IMR-90 (cell line): ENCODE measurements around the gene ANKMY1. TPM values are rescaled to one million over a fixed set of nuclear protein-coding genes. Genes with fewer than 3 reads are reported as not detected.

Source experiments
- ATAC-seq: fragments of 200-7000 bp; cut with Tn5 transposase; 2 replicates; pipeline ENCODE4 v1.9.1; 2020; ENCODE audit warnings: low read depth, mild to moderate bottlenecking, moderate library complexity
- BruUV-seq: library from RNA; stranded (reverse); fragments of 400-500 nt; replicated peaks from 2 replicates; lab custom pipeline; 2021; lab: Mats Ljungman, UMichigan
- CTCF ChIA-PET: fragments of 300-600 bp; formaldehyde crosslinking; extraction: SDS; loops from one replicate; lab custom pipeline; 2021; ENCODE audit warnings: antibody characterized with exemption; lab: Yijun Ruan, JAX
- POLR2A ChIA-PET: fragments of 300-600 bp; sonication (Branson Sonifier 250); formaldehyde crosslinking; loops from one replicate; lab custom pipeline; 2022; ENCODE audit warnings: antibody characterized with exemption; ENCODE audit not compliant: unreplicated experiment; lab: Charles Lee
- DNase-seq: peaks from one replicate; pipeline ENCODE4 v3.0.0; 2013
- H2AFZ ChIP-seq: replicated peaks from 2 replicates; pipeline ENCODE3; 2013; ENCODE audit warnings: low read length, mild to moderate bottlenecking; ENCODE audit not compliant: poor library complexity
- H2AK5ac ChIP-seq: 2 replicates; pipeline ENCODE4 v1.6.1; 2013; ENCODE audit warnings: low read depth, low read length, inconsistent platforms
- H2AK9ac ChIP-seq: replicated peaks from 2 replicates; pipeline ENCODE3; 2013; ENCODE audit warnings: mild to moderate bottlenecking, low read depth, low read length, moderate library complexity; ENCODE audit not compliant: poor library complexity
- H2BK120ac ChIP-seq: 2 replicates; pipeline ENCODE4 v1.6.1; 2013; ENCODE audit warnings: low read depth, low read length, inconsistent platforms
- H2BK15ac ChIP-seq: 3 replicates; pipeline ENCODE4 v1.6.1; 2013; ENCODE audit warnings: low read depth, low read length, inconsistent platforms
- H2BK20ac ChIP-seq: 2 replicates; pipeline ENCODE4 v1.6.1; 2013; ENCODE audit warnings: low read depth, mild to moderate bottlenecking, inconsistent platforms, low read length, moderate library complexity
- H2BK5ac ChIP-seq: 2 replicates; pipeline ENCODE4 v1.6.1; 2013; ENCODE audit warnings: mild to moderate bottlenecking, low read depth, low read length, inconsistent platforms; ENCODE audit not compliant: poor library complexity, severe bottlenecking
- H3K14ac ChIP-seq: replicated peaks from 2 replicates; pipeline ENCODE4 v1.6.1; 2013; ENCODE audit warnings: low read depth, low read length, inconsistent platforms
- H3K18ac ChIP-seq: 2 replicates; pipeline ENCODE4 v1.6.1; 2013; ENCODE audit warnings: low read depth, low read length, control low read depth
- H3K23ac ChIP-seq: 2 replicates; pipeline ENCODE4 v1.6.1; 2013; ENCODE audit warnings: low read depth, low read length, inconsistent platforms
- H3K27ac ChIP-seq: 2 replicates; pipeline ENCODE4 v1.5.1; 2013; ENCODE audit warnings: mild to moderate bottlenecking, control low read depth, low read length; ENCODE audit not compliant: insufficient read depth
- H3K27me3 ChIP-seq: 2 replicates; pipeline ENCODE4 v1.6.1; 2013; ENCODE audit warnings: low read length; ENCODE audit not compliant: control insufficient read depth, insufficient read depth
- H3K36me3 ChIP-seq: 2 replicates; pipeline ENCODE4 v1.6.1; 2013; ENCODE audit warnings: low read length, mixed read lengths; ENCODE audit not compliant: control insufficient read depth, insufficient read depth
- H3K4ac ChIP-seq: 2 replicates; pipeline ENCODE4 v1.6.1; 2013; ENCODE audit warnings: low read depth, low read length, inconsistent platforms
- H3K4me1 ChIP-seq: 2 replicates; pipeline ENCODE4 v1.6.1; 2013; ENCODE audit warnings: low read length, mixed read lengths; ENCODE audit not compliant: control insufficient read depth, insufficient read depth
- H3K4me2 ChIP-seq: 2 replicates; pipeline ENCODE4 v1.6.1; 2013; ENCODE audit warnings: low read depth, mild to moderate bottlenecking, control low read depth, low read length, moderate library complexity
- H3K4me3 ChIP-seq: 2 replicates; pipeline ENCODE4 v1.5.1; 2013; ENCODE audit warnings: low read depth, mild to moderate bottlenecking, control low read depth, low read length, moderate library complexity; ENCODE audit not compliant: insufficient read depth
- H3K56ac ChIP-seq: 2 replicates; pipeline ENCODE4 v1.6.1; 2013; ENCODE audit warnings: low read length, inconsistent platforms; ENCODE audit not compliant: insufficient read depth; ENCODE audit errors: extremely low read depth
- H3K79me1 ChIP-seq, 2 experiments: 2 replicates each; pipeline ENCODE4 v1.6.1; 2013; ENCODE audit warnings: low read length in 2 of 2, inconsistent platforms in 1 of 2, low read depth in 1 of 2
- H3K9ac ChIP-seq: 2 replicates; pipeline ENCODE4 v1.6.1; 2013; ENCODE audit warnings: low read depth, low read length, control low read depth
- H3K9me1 ChIP-seq: 2 replicates; pipeline ENCODE4 v1.6.1; 2013; ENCODE audit warnings: low read length, inconsistent platforms; ENCODE audit not compliant: insufficient read depth
- H3K9me3 ChIP-seq: 2 replicates; pipeline ENCODE4 v1.6.1; 2013; ENCODE audit warnings: low read length; ENCODE audit not compliant: control insufficient read depth, insufficient read depth
- H4K20me1 ChIP-seq: 2 replicates; pipeline ENCODE4 v1.6.1; 2013; ENCODE audit warnings: low read length, inconsistent platforms; ENCODE audit not compliant: insufficient read depth
- H4K5ac ChIP-seq: 2 replicates; pipeline ENCODE4 v1.6.1; 2013; ENCODE audit warnings: mild to moderate bottlenecking, low read depth, low read length, control low read depth
- H4K8ac ChIP-seq, 2 experiments: 2 replicates each; pipeline ENCODE4 v1.6.1; 2013; ENCODE audit warnings: low read depth in 2 of 2, low read length in 2 of 2, control low read depth in 1 of 2, inconsistent platforms in 1 of 2
- H4K91ac ChIP-seq: 2 replicates; pipeline ENCODE4 v1.6.1; 2013; ENCODE audit warnings: low read depth, low read length, inconsistent platforms; ENCODE audit not compliant: insufficient read depth
- BHLHE40 ChIP-seq: fragments of 150-350 bp; IDR thresholded peaks from 2 replicates; pipeline ENCODE4 v1.6.1; 2016; ENCODE audit warnings: mild to moderate bottlenecking, low read depth, low read length
- whole genome bisulfite sequencing, 2 experiments: methylation state at CpG; one replicate each; pipeline versions ENCODE4 v1.1.5 to v1.1.7; 2013; ENCODE audit warnings: missing lambda C conversion rate in 2 of 2; ENCODE audit not compliant: insufficient read length in 1 of 2; ENCODE audit errors: extremely low coverage in 2 of 2; 5-methylcytosine and 5-hydroxymethylcytosine counted together
- dilution Hi-C: fragments of 300-500 bp; cut with HindIII; formaldehyde crosslinking; loops from one replicate; pipeline ENCODE4 v1.14.3; 2018; ENCODE audit warnings: low sequenced_read_pairs; ENCODE audit not compliant: unreplicated experiment
- in situ Hi-C: fragments of 300-500 bp; cut with MboI; formaldehyde crosslinking; loops from 3 replicates; pipeline ENCODE4 v1.14.3; 2019; ENCODE audit warnings: low sequenced_read_pairs, inconsistent platforms, mixed read lengths
- intact Hi-C: fragments of 100-400 bp; cut with micrococcal nuclease; formaldehyde crosslinking; loops from 2 replicates; pipeline ENCODE4 v1.10.0; 2022
- polyA plus RNA-seq, 3 experiments: library from polyadenylated mRNA; depleted of rRNA; stranded (reverse); fragments of >200 nt; gene quantifications; 2 replicates each; pipeline ENCODE4 v1.2.3, GENCODE V29; 2012; ENCODE audit warnings: low replicate concordance in 1 of 3
- total RNA-seq: library from RNA; depleted of rRNA; stranded (reverse); fragments of >200 nt; gene quantifications from 2 replicates; pipeline ENCODE4 v1.2.3, GENCODE V29; 2012

Gene ANKMY1
- total and polyA plus RNA-seq, 2 of the 4 experiments (the other 2 are of a cell fraction), result 2.9 to 5.5 TPM

GRCh38 chr2:240440251-240440650, 117.5 kb downstream of the ANKMY1 start:
- Histone ChIP-seq H3K27ac (no peak overlapping the region), H3K18ac (no peak overlapping the region), H3K27me3 (no peaks in the 10 kb centered on the region), H3K4ac (no peak overlapping the region), H2BK15ac (no peak overlapping the region), H3K23ac (no peak overlapping the region), H4K5ac (no peak overlapping the region), H2AK5ac (no peak overlapping the region), H3K56ac (no peak overlapping the region), H3K4me3 (no peak overlapping the region), H3K4me2 (no peak overlapping the region), H2AK9ac (no peak overlapping the region), H2BK20ac (no peak overlapping the region), H3K14ac (no peak overlapping the region), H4K8ac (no peak overlapping the region), H3K79me1 (peaks cover 12 to 67% of the 10 kb centered on the region in 2 experiments), H3K9me3 (no peaks in the 10 kb centered on the region), H3K4me1 (peaks cover 19% of the 10 kb centered on the region), H4K91ac (no peak overlapping the region), H3K9me1 (peaks cover 4% of the 10 kb centered on the region; the same call in 1 of the 2 replicates), H3K9ac (no peak overlapping the region), H2BK120ac (no peak overlapping the region), H4K20me1 (peaks cover 87% of the 10 kb centered on the region), H2AFZ (no peak overlapping the region), H3K36me3 (peaks cover 16% of the 10 kb centered on the region; the same call in 1 of the 2 replicates), H2BK5ac (no peak overlapping the region)
- ATAC-seq (no peak), DNase-seq (no peak)
- ChIA-PET POLR2A (no interaction called here), CTCF (no interaction called here)
- no peak for TF ChIP-seq BHLHE40
- intact Hi-C loops, result no loop called here
- in situ Hi-C loops, result no loop called here
- dilution Hi-C loops, result no loop called here
- WGBS, 2 experiments, result 94% methylated on average over 2 of the region's 12 CpGs; no CpG with 5 or more reads in 1 of the 2 experiments
- no TSS peak for BruUV-seq
